Fibroblast of skin of abdomen (primary cell): ENCODE measurements around the gene STOML3.

Experiments used
- DNase-seq: peaks from one replicate; pipeline ENCODE4 v3.0.0-alpha.2; 2013

STOML3 gene

DNA sequence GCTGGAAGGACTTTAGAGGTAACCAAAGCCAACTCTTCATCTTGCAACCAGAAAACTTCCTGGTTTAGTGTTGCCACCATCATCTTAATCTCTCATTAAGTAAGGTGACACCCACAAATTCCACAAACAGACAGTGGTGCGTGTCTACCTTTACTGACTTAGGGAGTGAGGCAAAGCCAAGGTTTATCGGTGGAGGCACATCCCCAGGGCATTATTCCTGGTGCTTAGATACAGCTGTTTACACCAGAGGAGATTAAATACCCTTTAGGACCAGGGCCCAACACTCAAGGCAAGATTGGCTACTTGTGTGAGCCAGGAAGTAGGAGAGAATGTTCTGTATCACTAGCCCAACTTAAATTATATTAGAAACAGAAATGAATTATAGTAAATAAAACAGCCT, 9.5 kb downstream of the STOML3 start:
- DNase-seq, result no peak

DNA sequence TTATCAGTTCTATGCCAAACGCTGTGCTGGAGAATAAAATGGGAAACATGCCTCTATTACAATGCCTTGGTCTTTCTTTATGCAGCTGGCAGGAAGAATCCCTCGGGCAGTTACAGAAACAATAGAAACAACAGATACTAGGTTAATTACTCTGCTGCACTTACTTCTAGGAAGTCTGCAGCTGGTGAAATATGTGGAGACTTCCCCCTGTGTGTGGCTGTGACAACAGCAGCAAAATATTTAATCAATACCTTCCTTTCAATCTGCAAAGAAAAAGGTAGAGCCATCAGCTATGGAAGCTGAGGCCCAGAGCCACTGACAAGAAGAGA, 9.9 kb downstream of the STOML3 start:
- DNase-seq, result no peak

DNA sequence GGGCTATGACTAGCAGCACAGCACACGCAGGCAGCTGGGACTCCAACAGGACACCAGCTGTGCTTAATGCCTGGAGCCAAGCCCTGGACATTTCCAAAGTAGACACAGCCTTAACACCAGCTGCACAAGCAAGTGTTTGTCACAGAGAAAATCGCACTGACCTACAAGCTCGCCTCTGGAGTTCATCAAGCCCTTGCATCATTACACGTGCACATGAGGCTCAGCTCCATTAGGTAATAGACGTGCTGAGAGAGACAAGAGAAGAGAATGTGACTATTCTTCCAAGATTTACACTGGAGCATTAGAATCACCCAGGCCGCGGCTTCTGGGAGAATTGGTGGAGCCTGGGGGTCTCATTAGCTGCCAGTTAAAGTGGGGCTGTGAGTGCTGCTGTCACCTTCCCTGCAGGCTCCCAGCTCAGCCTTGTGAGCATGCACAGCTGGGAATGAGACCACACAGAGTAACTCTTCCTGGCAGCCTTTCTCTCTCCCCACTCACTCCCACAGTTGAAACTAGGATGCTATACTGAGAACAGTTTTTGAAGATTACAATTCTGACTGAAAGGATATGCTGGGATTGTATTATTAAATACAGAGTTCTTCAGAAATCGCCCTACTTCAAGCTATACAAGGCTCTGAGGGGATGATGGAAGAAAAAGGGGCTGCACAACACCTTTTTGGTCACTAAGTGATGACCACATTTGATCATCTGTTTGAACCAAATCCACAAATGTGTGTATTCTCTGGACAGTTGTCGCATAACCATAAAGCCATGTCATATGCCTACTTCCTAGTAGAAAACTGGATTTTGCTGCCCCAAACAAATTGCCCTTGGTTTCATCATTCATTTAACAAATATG, 10.5 kb downstream of the STOML3 start:
- DNase-seq, result no peak

DNA sequence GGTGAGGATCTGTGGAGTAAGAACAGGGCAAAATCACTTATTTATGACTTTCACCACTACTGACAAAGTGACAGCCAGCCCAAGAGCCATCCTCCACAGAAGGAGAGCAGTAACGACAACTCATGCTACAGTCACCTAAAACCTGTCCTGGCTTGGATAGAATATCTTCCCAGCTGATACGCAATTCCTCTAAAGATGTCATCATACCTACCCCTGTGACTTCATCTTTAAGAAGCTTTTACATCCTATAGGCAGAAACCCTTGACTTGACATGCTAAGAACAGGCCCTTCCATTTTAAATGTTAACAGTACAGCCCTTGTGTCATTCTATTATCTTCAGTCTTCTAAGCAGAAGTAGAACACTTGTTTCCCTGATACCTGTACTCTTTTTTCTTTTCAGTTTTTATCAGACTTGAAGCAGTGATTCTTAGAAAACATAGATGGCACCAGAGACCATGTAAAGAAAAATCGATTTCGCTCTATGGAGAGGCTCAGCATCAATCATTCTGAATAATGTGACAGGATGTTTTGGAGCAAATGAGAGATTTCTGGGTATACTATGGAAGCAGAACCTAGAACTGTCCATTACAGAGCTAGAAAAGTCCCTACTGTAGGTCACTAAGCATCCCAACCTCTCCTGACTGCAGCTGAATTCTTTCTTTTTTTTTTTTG, 20.1 kb downstream of the STOML3 start:
- no peak for DNase-seq

DNA sequence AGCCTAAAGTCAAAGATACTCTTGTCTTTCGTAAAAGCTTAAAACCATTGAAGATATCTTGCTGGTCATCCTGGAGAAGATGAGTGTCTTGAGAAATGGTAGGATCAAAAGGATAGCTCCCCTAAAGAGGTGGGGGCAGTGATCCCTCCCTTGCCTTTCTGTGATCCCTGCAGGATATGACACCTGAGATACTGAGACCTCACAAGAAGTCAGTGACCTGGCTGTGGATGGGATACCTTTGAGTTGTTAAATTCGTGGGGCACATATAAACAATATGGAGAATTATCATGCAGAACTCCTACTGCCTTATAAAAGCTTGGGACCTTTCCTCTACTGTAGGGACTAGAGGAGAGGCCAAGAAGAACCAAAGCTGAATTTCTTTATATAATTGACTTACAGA, 21.4 kb downstream of the STOML3 start:
- no peak for DNase-seq

DNA sequence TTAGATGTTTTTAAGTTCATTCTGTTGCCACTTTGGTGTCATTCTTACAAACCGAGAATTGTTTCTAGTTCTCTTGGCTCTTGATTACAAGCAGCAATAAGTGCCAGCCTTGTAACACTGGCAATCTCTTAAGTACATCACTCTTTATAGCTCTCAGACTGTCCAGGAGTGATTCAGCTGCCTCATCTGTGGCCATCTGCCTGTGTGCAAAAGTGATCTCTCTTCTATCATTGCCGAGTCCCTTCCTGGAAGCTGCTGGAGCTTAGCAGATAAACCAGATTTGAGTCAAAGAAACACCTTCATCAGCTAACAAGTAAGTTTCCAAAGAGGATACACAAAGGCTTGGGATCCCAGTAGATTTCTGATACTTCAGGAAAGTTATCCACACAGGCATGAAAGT, 23.2 kb downstream of the STOML3 start:
- no peak for DNase-seq

DNA sequence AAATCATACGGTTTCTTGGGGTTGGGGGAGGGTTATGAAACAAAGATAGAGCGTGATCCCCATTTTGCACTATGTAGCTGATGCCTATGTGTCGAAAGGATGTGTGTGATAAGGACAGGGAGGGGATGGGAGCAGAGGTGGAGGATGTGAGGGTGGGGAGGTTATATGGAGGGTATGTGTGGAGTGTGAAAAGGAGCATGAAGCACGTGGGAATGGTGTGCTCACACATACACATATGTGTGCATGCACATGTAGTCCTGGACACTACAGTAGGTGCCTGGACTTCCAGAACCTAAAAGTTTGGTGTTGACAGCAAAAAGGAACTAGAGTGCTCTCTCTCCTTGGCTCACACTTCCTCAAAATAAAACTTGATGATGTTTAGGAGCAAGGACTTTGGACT, 25.4 kb downstream of the STOML3 start:
- no peak for DNase-seq

DNA sequence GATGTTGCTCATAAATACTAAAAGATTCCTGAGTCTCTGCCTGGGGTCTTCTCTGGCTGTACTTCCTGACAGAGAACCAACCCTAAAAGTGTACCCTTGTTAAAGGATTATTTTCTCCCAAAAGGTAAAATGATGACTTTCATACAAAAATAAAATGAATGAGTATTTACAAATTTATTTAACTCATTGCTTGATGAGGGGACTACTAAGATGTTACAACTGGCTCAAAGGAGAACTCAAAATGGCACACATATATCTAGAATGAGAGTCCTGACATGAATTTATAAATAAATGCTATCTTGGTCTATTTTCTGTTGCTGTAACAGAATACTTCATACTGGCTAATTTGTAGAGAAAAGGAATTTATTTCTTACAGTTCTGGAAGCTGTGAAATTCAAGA, 30.5 kb downstream of the STOML3 start:
- DNase-seq, result no peak

DNA sequence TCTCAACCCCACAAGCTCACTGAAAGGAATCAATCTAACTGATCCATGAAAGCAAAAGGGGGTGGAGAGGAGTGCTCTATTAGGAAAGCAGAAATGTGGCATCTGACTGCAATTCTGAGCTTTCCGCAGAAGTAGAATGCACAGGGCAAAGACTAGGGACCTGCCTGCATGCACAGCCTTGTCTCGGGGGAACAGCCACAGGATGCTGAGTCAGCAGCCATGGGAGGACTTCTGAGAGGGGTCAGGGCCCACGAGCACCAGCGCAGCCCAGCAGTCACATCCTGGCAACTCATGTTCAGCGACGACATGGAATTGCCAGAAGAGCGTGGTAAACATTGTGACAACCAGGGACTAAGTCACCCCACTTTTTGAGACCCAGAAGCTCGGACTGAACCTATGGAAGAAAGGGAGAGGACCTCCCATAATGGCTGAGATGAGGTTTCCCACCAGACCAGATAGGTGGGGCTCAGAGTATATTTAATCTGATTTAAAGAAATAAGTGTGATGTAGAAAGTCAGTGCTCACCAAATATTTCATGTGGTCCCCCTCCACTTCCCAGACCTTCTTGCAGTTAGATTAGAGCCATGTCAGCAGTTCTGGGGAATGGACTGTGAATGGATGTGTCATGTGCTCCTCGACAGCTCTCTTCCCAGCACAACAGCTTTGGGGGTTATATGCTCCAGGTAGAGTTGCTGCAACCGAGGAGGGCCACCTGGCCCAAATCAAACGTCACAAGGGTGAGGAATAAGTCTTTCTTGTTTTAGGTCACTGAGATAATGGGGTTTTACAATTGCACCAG, 32.6 kb downstream of the STOML3 start:
- no peak for DNase-seq

DNA sequence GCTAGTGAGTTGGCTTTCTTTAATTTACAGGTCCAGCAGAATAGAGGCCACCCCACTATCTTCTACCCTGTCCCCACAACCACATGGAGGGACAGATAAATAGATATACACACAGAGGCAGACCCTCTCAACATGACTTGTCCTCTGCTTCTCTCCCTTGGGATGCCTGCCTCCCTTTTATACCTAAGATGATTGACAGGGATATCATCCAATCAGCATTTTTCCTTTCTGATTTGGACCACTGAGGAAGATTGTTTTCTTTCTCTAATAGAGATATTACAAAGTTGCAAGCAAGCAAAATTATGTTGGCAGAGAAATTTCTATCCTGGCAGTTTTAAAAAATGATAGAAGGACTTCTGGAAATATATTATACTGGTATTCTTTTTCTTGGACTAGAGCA, 35.8 kb downstream of the STOML3 start:
- DNase-seq, result no peak

DNA sequence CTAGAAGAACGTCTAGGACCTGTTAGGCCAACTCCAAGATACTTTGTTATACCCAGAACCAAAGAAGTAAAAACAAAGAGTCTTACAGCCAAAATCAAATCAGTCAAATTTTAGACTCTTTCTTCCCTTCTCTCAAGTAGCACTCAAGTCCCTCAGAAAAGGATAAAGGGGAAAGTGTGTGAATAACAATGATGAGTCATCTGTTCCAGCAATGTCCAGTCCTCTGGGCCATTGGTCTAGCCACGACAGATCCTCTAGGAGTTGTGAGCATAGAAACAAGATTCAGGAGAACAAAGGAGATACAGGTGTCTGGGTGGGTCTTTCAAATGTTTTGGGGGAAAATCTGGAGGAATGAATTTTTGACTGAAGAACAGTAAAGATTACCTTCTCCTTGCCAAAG, 36.3 kb downstream of the STOML3 start:
- DNase-seq, result no peak

DNA sequence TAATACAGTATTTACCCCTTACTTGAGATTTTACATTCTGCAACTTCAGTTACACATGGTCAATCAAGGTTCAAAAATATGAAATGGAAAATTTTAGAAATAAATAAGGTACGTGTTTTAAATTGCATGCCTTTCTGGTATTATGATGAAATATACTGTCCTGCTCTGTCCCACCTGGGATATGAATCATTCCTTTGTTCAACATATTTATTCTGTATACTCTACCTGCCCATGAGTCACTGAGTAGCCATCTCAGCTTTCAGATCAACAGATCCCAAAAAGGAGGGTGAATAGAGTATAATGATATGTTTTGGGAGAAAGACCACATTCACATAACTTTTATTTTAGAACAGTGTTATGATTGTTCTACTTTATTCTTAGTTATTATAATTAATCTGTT, 37.8 kb downstream of the STOML3 start:
- no peak for DNase-seq

DNA sequence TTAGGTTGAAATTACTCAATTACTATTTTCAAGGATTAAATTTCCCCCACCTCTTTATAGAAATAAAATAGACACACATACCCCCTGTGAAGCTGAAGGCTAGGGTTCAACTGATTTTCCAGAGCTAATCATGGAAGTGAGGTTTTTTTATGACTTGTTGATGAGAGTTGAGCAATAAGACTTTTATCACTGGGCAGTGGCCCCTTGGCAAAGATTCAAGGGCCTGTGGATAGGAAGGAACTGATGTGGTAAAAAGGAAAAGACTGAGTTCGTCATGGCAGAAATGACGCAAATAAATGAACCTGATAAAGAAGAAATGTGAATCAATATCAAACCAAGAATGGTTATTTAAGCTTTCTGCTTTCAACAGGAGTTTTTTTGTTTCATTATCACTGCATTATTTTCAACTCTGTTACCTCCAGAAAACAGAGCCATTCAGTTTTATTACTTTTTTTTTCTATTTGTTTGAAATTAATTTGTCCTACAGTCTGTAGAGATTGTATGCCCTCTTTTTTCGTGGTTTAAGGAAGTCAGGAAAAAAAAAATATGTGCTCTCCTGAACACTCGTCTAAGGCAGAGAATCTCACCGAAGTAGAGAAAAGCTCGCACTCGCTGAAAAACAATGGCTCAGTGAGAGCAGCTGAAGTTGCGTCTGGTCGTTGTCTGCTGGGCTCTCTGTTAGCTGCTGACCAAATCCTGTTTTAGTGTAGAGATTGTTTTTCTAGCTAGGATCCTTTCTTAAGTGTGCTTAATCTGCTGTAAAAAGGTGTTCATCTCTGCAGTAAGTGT, 38.9 kb downstream of the STOML3 start:
- DNase-seq, result no peak

DNA sequence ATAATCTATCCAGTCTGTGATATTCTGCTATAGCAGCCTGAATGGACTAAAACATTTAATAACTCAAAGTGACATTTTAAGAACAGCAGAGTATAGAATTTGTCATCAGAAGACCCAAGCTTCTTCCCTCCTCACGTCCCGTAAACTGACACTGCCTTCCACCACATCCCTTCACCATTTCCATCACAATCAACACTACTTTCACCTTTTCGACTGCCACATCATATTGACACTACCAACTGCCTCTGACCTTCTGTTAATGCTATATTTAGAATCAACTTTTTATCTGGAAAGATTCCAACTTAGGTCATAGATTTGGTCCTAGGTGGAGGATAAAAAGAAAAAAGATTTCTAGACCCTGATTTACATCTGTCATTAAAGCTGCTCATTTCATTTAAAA, 39.6 kb downstream of the STOML3 start:
- no peak for DNase-seq

DNA sequence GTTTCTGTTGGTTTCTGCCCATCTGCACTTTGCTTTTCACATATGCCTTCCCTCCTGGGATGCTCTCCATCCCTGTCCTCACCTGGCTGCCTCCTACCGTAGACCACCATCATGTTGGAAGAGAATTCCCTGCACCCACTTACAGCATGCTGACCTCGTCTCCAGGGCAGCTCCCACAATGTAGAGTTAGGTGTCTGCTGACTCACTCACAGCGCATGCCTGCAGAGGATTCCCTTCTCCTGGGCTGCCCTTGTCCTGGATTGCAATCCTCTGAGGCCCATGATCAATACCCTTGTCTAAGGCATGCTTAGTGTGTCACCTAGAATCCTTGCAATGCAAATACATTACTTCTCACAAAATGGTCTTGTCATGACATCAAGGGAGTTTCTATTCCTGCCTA, 43.6 kb downstream of the STOML3 start:
- peak; percentile 1 for DNase-seq

DNA sequence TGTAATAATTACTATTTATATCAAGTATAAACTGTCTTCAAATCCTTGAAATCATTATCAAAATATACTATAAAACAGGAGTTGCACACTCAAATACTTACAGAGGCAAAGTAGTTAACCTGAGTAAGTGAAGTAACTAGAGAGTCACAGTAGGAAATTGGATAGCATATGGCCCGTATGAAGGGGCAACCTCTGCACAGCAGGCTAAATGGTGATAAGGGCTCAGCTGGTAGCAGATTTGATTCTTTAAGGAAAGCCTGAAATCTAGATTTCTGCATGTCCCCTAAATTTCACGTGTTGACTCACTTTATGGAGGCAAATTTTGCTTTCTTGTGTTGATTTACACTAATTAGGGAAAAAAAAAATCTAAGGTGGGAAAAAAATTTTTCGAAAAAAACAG, 46.4 kb downstream of the STOML3 start:
- DNase-seq, result no peak

DNA sequence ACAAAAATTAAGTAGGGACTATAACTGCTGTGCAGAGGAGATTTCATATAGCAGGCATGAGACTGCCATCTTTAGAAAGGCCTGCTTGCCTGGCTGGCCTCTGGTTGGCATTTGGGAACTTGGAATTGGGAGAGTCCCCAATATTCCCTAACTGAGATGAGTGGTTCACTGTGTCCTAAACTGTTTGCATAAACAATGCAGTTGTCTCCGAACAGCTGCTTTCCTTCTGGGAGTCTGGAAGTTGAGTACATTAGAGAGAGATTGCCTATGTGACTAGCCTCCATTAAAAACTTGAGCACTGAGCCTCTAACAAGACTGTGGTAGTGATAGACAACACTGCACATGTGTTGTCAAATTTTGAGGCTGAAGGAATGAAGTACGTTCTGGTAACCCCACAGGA, 47.4 kb downstream of the STOML3 start:
- DNase-seq, result no peak

DNA sequence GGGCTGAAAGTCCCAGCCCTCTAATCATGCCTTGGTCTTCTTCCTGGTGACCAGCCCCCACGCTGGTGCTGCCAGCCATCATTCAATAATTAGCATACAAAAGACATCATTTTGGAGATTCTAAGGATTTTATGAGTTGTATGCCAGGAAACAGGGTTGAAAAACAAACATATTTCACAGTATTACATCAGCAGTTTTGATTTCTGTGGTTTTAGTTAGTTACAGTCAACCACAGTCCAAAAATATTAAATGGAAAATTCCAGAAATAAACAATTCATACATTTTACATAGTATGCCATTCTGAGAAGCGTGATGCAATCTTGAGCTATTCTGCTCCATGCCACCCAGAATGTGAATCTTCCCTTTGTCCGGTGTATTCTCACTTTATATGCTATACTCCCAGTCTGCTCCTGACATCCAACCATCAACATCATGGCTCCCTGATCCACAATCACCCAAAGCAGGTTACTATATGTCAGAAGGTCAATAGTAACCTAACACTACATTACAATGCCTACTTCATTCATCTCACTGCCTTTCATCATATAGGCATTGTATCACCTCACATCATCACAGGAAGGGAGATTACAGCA, 49.2 kb downstream of the STOML3 start:
- peak; percentile 5 for DNase-seq

DNA sequence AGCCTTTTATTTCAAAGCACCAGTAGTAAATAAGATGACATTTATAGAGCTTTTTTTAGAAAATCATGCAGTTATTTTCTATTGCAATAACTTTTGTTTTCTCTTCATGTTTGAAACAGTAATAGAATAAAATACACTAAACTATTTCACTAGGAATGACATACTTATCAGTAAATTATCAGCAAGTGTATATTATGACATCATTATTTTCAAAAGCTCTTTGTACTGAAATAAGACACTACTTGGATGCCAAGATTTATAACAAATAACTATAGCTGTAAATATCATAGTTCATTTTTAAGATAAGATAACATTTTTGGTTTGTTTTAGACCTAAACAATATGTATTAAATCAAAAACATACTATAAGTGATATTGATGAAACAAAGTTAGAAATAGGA, 56.8 kb downstream of the STOML3 start:
- no peak for DNase-seq

DNA sequence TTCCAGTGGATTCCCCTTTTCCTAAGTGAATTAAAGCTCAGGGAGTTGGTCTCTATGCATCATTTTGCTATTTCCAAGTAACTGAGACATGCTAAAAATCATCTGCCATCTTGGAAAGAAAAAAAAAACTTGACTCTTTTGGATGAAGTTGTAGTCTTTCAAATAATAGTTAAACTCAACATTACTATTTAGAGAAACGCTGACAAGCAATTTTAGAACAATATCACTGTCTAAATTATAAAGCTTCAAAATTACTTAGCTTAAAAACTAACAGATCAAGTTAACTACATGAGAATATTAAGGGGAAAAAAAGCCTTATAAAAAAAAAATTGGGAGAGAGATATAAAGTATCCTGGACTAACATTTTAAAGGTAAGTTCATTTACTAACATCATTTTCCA, 68.5 kb downstream of the STOML3 start:
- no peak for DNase-seq

DNA sequence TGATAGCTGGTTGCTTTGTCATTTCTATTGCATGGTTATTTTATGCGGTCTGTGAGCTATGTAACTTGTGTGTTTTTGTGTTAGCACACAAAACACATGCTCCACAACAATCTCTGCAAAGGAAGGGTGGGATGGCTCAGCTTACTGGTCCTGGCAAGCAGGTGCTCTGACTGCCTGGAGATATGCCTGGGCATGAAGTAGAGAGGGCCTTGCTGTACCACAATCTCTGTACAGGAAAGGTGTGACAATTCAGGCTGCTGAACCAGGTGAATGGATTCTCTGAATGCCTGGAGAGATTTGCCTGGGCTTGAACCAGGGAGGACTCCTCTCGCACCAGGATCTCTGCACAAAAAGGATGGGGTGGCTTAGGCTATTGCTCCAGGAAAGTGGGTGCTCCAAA, 69.5 kb downstream of the STOML3 start:
- DNase-seq, result no peak
